GM19468 (cell line): ENCODE measurements around the gene SOX11.

ENCODE experiments used
- ATAC-seq: cut with Tn5 transposase; IDR thresholded peaks from one replicate; pipeline ENCODE4 v1.9.1; 2021; ENCODE audit warnings: mild to moderate bottlenecking, moderate library complexity, moderate number of reproducible peaks; ENCODE audit not compliant: unreplicated experiment; ENCODE audit errors: extremely low read depth

Gene SOX11

DNA sequence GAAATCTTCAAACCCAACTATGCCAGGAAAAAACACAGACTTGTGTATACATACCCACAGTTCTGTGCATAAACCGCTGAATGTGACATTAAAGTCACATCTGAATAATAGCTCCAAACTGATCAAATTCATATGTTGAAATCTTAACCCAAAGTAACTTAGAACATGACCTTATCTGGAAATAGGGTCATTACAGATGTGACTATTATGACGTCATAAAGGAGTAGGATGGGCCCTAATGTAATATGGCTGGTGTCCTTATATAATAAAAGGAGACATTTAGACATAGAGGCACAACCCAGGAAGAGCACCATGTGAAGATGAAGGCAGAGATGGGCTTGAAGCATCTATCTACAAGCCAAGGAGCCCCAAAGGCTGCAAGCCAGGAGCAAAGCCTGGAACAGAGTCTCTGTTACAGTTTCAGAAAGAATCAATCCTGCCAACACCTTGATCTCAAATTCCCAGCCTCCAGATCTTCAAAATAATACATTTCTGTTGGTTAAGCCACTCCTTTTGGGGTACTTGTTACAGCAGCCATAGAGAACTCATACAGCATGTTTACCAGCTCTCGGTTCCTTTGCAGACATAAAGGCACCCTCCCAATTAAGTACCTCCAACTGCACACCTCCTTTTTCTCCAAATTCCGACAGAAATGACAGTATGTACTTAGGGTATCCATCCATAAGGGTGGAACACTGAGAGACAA is 27.6 kb downstream of the SOX11 start:
- no peak for ATAC-seq

DNA sequence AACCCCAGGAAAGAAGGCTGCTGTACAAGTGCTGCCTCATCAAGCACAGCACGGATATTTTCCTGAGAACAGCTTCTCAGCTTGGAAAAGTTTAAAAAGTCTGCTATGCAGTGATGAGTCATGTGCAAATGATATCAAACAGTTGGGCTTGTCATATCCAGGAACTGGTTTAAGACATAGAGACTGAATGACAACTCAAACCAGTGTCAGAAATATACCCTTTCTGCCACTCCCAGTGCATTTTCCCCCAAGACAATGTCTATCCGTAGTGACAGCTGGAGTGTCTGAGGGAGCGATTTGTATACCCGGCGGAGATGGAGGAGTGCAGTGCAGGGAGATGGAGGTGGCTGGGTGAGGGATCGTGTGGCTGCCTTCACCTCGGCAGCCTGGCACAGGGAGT is 28.2 kb downstream of the SOX11 start:
- no peak for ATAC-seq

GRCh38 chr2:5722236-5722635 is 30.1 kb downstream of the SOX11 start:
- ATAC-seq, result no peak

GRCh38 chr2:5723791-5724735 is 31.9 kb downstream of the SOX11 start:
- no peak for ATAC-seq

DNA sequence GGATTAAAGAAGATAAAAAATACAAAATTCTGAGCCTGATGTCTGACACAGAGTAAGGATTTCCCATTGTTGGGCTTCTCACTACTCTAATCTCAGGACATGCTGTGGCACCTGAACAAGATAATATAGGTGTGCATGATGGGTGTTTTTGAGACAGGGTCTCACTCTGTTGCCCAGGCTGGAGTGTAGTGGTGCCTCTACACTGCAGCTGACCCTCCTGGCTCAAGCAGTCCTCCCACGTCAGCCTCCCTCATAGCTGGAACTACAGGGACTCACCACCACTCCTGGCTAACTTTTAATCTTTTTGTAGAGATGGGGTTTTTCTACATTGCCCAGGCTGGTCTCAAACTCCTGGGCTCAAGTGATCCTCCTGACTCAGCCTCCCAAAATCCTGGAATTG is 32.9 kb downstream of the SOX11 start:
- ATAC-seq, result no peak

DNA sequence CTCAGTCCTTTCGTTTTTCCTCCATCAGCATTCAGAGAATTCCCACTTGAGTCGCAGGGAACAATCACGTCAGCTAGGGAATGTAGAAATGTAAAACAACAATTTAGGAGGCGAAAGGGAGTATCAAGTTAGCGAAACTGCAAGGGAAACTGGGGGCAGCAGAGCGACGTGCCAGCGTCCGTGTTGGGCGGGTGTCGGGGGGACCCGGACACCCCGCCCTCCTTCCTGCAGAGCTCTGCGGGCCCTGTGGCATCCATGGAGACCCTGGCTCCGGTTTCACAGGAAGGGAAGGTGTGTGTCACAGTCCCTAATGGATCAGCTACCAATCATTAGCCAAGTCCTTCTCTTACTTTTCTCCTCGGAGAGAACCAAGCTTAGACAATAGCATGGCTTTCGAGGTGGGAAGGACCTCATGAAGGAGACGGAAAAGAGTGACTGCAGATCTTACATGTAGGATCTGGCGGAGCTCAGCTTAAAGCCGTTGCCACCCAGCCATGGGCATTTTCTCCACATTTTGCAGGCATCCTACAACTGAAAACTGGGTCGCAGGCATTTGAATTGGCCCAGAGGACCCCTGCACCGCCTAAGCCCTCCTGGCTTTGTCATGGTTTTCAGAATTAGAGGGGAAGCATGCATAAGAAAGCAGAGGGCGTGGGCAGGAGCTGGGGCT is 33.7 kb downstream of the SOX11 start:
- no peak for ATAC-seq

DNA sequence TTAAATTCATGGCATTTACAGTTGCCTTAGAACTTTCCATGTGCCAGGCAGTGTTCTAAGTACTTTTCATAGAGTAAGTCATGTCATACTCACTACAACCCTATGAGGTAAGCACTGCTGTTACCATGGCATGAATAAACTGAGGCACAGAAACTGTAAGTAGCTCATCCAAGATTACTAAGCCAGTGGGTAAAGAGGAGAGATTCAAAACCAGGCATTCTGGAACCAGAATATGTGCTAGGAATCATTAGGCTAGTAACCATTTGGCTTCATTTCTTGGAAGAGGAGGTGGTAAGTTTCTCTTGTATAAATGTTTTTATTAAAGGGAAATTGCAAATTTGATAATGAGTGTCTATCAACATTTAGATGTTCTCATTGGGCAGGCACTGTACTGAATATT is 35.1 kb downstream of the SOX11 start:
- ATAC-seq, result no peak

GRCh38 chr2:5729416-5729815 is 37.2 kb downstream of the SOX11 start:
- ATAC-seq, result no peak

- ATAC-seq, result no peak
Observed at GRCh38 chr2:5730386-5730785, 38.2 kb downstream of the SOX11 start.

GRCh38 chr2:5734859-5735520 is 42.8 kb downstream of the SOX11 start:
- ATAC-seq, result no peak

DNA sequence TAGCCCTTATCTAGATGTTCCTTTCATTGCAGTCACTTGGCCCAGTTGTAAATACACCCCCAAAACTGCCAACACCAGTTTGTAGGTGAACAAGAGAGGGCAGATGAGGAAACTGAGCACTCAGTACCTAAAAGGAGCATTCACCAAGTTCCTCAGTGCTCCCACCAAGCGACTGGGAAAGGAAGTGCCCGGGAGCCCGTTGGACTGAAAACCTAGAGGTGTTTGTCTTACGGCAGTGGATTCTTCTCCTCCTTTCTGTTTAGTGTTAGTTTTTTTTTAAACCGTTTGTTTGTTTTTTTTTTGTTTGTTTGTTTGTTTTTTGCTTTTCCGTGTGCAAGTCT is 43.3 kb downstream of the SOX11 start:
- no peak for ATAC-seq

GRCh38 chr2:5736050-5736449 is 43.9 kb downstream of the SOX11 start:
- no peak for ATAC-seq

GRCh38 chr2:5736886-5737285 is 44.7 kb downstream of the SOX11 start:
- ATAC-seq, result no peak

DNA sequence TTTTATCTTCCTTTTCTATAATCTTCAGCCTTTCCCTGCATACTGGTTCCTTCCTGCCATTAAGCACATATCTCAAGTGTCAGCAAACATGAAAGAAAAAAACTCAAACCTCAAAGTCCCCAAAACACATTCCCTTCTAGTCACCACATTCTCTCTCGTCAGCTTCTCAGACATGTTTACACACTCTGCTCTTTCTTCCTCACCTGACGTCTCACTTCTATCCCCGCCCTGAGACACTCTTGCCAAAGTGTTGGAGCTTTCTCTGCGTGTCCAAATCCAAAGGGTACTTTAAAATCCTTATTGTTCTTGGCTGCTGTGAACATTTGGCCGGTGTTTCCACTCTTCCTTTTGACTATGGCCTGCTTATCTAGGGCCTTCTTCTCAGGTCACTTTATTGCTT is 47.9 kb downstream of the SOX11 start:
- ATAC-seq, result no peak

DNA sequence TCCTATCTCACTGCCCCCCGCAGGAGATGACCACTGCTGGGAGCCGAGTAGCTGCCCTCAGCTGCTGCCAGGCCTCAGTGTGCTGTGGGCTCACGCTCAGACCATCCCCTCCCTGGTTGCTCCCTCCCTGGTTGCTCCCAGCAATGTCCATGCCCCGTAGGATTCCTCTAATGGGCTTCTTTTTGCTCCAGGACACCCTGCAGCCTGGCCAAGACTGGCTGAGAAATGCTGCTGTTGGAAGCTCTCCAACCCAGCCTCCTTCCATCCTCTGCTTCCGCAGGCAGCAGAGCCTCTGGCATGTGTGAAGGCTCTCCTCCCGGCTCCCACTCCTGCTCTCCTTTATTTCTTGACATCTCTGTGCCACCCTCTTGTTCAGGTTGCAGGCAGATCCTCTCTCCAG is 48.6 kb downstream of the SOX11 start:
- no peak for ATAC-seq

DNA sequence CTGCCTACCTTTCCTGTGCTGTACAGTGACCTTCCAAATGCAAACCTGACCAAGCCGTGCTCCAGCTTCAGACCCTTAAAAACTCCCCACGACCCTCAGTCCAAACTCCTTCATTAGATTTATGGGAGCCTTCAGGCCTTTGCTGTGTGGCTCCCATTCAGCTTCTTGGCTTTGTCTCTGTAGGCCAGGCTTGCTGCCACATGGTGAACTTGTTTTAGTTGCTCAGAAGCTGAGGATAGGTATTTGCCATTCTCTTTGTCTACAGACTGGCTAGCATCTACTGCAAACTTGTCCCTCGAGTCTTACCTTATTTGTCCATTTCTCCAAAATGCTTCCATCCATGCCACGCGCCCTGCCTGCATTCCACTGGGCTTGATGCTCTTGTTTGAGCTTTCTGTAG is 49.1 kb downstream of the SOX11 start:
- ATAC-seq, result no peak

DNA sequence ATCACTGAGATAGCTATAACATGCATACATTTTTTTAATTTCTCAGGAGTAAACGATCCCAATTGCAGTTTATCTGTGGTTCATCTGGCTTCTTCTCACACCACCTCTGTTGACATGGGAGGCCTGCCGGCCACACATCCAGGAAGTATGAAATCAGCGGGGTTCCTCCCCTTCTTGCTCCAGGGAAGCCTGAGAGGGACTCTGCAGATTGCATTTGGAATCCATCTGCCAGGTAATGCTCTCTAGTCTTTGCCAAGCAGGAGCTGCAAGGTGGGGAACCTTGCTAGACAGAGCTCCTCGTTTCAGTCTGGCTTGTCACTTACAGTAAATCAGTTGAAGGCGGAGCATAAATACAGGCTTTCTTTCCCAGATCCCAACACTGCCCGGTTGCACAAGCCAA is 49.9 kb downstream of the SOX11 start:
- no peak for ATAC-seq

GRCh38 chr2:5748391-5748790 is 56.2 kb downstream of the SOX11 start:
- no peak for ATAC-seq

DNA sequence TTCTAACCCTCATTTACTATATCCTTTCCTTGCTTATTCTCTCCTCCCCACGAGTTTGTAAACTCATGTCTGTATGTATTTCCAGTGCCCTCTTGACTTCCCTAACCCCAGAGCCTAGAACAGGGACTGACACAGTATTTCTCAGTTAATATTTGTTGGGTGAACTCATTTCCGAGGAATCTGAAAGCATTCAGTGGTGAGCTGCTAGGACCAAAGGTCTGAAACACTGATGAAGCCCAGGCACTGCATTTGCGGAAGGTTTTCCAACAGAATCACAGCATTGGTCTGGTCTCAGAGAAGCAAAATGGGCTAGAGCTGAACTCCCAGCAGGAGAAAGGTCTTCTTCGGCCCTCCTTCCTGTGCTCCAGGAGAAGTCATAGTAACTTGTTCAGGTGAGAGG is 56.8 kb downstream of the SOX11 start:
- no peak for ATAC-seq

- ATAC-seq, result no peak
Observed at GRCh38 chr2:5749347-5749746, 57.2 kb downstream of the SOX11 start.
